CD4-positive, alpha-beta T cell treated with Interleukin-4 for 4 hours (primary cell): Measurements from ENCODE around the gene MAPK8IP2.
"Not testable (repeated sequence)": the region's sequence is repeated elsewhere in the genome, so short reads cannot be mapped to it uniquely, and the experiment has no call there.

Experiments used
- DNase-seq: peaks from one replicate; pipeline ENCODE4 v3.0.0-alpha.2; 2020

MAPK8IP2 gene

DNA sequence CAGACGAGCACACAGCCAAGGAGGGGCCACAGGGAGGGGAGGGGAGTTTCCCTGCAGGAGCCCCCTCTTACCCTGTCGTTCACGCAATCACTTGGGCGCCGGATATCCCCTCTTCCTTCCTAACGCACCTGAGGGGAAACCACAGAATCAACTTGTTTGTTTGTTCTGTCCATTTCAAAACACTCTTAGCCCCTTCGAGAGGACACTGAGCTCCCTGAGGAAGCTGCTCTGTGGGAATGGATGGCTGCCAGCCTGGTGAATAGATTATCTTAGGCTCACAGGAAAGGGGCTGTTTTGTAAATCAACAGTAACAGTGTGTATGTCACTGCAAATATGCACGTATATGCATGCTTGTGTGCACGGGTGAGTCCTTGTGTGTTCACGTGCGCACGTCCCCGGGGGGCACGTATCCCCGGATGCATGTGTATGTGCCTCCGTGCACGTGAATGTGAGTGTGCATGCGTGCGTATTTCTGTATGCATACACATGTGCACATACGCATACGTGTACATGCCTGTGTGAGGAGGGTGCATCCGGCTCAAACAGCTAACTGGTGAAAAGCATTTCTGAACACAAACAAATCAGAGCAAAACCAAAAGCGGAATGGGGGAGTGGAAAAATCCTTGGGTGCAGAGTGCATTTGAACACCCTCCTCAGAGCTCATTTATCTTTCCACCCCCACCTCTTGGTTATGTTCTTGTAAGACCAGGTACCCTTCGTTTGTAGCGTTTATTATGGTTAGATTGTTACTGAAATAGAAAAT lies 20.2 kb downstream of the MAPK8IP2 start:
- peak; percentile 59 for DNase-seq

DNA sequence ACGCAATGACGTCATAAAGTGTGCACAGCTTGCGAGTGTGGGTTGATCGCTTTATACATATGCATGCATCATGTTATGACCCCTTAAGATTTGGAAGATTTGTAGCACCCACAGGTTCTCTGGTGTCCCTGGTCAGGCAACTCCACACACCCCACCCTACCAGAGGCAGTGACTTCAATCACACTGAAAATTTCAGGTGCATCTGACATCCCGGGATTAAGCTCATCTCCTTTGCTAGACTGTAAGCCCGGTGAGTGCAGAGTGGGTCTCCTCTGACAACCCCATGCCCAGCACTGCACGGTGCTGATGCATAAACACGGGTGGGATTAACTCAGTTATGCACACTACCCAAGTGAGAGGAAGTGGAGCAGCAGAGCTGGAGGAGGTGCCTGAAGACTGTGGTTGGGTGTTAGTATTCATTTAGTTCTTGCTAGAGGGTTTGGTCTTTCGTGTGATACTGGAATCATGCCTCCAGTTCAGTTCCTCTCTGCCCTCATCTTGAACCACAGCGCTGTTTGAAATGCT lies 20.8 kb downstream of the MAPK8IP2 start:
- DNase-seq, result peak; percentile 66

DNA sequence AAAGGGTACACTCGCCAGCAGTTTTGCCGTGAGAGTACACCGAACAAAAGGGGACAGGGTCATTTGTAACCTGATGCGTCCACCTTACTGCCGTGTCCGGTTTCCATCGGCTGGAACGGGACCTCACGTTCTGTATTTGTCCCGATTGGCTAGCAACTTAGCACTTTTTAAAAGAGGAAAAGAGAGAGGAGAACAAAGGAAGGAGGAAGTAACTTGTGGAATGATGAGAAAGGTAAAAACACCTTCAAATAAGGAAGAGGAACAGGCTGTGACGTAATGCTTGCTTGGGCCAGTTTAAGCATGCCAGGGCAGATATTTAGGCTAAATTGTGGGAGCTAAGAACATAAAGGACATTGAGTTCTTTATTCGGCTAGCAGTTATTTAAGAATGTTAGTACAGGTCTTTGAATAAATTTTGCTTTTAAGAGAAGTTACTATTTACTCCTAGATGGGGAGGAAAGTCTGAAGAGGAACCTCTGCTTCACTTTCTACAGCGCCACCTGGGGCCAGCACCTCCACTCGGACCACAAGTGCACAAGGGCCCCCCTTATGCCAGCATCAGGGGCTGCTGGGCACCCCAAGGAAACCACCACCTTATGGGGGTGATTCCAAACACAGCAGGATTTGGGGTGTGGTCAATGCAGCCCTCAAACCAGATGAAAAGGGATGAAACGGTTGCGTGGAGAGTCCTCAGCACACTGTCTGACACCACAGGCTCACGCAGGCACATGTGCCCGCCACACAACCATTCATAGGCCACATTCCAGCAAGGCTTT lies 21.5 kb downstream of the MAPK8IP2 start:
- peak; percentile 33 for DNase-seq

DNA sequence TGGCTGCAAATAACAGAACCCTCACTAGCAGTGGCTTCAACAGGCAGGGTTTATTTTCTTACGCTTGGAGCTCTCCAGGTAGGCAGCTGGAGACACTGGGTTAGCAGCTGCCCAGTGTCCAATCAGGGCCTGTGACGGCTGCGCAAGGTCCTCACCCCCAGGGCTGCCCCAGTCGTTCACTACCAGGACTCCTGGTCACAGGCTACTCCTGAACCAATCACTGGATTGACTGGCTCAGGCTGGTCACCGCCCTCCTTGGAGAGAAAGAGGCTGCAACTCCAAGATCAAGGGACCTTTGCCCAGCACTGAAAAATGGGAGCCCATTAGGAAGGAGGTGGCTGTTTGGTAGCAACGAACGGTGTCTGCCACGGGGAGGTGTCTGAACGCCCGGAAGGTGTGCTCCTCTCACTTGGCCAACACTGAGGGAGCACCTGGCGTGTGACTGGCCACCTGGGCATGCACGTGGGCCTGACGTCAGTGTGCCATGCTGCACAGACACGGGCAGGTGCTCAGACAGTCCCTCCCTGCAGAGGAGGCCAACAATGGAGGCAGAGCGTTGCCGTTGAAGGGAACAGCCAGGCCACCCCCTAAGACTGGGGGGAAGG lies 22.2 kb downstream of the MAPK8IP2 start:
- DNase-seq, result no peak

DNA sequence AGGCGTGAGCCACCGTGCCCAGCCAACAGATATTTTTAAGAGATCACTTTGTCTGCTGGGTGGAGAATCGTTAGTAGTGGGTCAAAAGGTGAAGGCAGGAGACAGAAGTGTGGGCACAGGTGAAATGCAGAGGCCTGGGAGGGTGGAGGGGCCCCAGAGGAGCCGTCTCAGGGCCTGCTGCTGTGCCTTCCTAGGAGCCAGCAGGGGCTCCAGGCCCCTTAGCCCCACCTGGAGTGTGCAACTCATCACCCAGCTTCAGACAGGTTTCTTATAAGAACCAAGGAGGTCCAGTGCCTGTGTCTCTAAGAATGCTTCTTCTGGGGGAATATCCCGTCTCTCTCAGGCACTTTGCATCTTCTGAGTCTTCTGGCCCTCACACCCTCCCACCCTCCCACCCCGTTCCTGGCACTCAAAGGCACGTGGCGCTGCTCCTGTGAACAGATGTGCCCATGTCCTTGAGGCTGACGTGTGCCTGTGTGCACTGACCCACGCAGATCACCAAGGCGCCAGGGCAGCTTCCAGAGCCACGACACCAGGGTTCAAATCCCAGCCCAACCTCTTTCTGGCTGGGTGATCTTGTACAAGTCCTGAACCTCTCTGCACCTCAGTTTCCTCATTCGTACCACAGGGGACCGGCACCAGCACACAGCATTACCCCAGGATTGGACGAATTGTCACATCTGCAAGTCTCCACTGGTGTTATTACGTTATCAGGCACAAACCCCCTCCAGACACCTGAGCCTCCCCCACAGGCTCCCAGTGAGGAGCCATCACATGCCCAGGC lies 23.9 kb downstream of the MAPK8IP2 start:
- DNase-seq, result no peak

DNA sequence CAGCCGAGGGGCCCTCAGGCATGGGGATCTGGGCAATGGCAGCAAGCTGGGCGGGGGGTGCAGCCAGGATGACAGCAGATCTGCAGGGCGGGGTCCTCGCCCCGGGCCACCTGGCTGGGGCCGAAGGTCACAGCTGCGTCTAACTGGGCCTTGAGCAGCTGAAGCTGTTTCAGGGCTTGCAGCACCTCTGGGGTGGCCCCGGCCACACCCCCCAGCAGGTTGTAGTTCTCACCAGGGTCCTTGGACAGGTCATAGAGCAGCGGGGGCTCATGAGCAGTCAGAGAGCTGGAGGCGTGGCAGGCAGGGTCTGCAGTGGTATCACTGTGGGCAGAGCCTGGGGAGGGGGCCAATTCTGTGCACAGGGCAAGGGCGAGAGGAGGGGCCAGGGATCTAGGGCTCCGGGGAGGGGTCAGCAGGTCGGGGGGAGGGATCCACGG lies 24.6 kb downstream of the MAPK8IP2 start:
- DNase-seq, result no peak

DNA sequence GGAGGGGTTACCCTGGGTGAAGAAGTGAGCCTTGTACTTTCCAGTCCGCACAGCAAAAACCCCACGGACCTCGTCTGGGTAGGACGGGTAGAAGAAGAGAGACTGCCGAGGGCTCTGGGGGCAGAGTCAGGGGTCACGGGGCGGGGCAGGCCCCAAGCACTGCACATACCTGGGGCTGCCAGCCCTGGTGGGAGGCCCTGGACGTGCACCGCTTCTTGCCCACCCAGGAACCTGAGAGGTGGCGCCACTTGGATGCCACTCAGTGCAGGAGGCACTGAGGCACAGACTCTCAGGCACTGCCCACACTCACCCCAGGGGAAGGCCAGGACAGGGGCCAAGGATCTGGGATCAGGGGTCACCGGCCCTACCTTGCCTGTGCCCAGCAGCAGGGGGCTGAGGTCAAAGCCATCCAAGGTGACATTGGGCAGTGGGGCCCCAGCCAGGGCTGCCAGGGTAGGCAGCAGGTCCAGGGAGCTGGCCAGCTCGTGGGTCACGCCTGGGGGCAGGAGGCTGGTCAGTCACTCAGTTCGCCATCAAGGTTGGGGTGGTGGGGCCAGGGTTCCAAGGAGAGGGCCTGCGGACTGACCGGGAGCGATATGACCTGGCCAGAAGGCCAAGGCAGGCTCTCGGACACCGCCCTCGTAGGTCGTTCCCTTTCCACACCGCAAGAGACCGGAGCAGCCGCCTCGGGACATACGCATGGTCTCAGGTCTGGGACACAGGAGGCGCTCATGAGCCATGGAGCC lies 25.1 kb downstream of the MAPK8IP2 start:
- DNase-seq, result no peak

DNA sequence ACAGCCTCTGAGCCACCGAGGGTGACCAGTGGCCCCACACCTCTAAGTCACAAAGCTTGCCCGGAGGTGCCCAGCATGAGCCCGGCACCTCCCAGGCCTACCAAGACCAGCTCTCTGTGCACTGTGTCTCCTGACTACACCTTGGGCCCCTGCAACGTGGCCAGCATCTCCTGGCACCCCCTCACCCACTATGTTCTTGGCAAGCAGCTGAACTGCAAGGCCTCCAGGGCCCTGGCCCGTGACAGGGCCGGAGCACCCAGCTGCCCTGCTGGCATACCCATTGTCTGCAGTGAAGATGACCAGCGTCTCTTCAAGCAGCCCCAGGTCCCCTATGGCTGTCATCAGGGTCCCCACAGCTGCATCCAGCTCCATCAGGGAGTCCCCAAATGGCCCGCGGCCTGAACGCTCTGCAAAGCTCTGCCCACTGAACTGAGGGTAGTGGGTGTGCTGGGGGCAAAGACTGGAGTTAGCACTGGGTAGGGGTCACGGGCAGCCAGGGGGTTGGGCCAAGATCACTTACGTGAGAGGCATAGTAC lies 25.8 kb downstream of the MAPK8IP2 start:
- DNase-seq, result no peak

DNA sequence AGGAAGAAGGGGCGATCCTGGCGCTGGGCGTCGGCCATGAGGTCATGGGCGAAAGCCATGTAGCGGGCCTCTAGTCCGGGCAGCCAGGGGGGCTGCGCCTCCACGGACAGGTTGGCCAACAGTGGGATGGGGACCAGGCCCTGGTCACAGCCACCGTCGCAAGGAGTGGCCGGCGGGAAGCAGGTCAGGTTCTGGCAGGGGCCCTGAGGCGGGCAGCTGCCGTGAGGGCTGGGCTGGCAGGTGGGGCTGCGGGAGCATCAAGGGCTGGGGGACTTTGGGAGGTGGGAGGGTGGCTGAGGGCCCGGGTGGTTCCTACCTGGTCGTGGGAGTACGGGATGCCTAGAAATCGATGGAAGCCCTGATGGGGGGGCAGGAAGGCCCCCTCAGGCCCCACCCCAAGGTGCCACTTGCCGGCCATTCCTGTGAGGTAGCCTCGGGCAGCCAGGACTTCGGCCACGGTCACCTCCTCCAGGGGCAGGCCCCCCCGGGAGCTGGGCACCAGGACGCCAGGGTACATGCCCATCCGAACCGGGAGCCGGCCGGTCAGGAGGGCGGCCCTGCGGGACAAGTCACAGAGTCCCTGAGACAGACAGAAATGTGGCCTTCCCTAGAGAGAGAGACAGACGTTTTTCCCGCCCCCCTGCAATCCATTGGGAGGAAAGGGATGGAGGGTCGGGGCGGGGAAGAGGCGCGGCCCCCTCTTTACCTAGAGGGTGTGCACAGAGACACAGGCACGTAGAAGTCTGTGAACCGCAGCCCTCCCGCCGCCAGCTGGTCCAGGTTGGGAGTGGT lies 26.5 kb downstream of the MAPK8IP2 start:
- no peak for DNase-seq

DNA sequence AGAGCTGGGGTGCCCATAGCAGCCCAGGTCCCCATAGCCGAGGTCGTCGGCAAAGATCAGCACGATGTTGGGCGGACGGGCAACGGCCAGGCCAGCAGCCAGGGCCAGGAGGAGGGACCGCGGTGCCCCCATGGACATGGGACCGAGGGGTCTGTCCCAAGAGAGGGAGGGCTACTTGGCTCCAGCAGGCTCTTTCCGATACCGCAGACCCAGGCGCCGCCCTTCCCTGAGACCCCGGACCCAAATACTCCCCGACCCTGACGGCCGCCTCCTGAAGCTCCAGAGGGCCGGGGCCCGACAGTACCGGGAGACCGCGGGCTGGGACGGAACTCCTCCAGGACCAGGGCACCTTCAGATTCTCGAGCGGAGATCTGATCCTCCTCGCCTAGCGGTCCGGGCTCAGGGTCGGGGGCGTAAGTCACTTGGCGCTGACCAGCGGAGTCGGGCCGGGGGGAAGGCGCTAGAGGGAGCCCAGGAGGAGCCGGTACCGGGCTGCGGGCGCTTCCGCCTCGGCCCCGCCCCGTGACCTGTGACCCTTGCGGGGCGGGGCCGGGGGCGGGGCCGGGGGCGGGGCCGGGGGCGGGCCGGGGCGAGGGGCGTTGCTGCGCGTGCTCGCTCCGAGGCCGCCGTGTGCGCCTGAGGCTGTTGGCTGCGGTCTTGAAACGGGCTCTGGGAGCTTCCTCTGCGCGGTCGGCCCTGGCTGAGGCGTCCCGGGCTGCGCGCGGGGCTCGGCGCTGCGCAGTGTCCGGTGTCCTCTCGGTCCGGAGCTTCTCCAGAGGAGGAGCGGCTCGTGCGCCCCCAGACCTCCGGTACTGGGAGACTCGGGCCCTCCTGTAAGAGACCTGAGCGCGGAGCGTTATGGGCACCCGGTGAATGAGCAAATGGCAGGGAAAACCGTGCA lies 27.3 kb downstream of the MAPK8IP2 start, which contains the start of gene ARSA:
Gene ARSA (minus strand): TSS at position 511 of the 901 bp plus-strand sequence. CDS start 373 bp downstream, at position 138.
- peak; percentile 73 for DNase-seq

DNA sequence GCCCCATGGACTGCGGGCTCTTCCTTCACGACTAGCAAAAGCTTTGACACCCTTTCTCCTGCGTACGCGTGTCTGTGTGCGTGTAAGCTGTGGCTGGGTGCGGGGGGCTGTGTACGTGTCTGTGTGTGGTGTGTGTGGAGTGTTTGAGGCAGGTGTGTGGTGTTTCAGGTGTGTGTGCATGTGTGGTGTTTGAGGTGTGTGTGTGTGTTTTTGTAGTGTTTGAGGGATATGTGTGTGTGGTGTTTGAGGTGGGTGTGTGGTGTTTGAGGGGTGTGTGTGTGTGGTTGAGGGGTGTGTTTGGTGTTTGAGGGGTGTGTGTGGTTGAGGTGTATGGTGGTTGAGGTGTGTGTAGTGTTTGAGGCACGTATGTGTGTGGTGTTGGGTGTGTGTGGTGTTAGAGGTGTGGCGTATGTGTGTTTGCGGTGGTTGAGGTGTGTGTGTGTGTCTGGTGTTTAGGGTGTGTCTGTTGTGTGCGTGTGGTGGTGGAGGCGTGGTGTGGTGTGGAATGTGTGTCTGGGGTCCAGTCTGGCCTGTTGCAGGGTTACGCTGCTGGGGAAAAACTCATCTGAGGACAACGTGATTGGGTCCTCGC lies 28.0 kb downstream of the MAPK8IP2 start:
- DNase-seq, result peak; percentile 68

DNA sequence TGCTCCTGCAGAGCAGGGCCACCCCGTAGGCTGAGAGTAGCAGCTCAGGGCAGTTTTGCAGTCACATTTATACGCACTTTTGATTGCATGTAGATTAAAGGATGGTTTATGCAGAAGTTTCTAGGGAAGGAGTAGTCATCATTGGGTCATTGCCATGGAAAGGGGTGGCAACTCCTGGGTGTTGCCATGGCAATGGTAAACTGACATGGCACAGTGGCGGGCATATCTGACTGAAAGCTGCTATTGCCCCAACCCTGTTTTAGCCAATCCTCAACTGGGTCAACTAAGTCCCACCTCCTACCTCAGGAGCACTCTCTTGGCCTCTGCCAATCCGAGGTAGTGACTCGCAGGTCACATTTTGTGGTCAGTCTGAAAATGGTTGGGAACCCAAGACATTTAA lies 29.8 kb downstream of the MAPK8IP2 start:
- DNase-seq, result no peak

DNA sequence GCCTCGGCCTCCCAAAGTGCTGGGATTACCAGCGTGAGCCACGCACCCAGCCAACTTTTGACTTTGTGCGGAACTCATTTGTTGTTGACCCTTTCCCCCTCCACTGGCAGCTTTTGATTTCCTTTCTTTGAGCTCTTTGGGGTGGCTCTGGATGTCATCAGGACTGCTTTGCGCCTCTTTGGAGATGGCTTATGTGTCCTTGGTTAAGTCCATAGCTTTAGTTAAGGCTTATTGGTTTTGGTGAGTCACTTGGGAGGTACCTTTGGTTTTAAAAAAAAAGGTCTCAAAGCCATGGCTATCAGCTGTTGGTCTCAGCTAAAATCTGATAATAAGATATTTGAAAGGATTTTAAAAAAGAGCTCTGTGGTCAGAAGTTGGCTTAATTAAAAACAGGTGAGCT lies 32.5 kb downstream of the MAPK8IP2 start:
- no peak for DNase-seq

DNA sequence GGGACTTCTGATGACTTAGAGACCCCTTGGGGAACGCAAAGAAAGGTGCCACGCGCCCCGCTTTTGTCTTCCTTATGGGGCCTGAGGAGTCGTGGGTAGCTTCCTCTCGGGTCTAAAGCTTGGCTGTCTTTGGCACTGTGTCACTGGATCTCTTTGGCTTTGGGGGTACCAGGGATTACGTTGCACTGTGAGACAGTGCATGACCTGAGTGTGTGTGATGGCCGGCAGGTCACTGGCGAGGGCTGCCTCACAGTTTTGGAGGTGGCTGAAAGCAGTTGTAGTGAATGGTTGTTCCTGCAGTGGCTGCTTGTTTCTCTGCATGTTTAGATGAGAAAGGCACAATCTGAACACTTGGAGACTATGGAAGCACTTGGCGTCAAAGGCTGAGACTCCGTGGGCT lies 33.2 kb downstream of the MAPK8IP2 start:
- no peak for DNase-seq

DNA sequence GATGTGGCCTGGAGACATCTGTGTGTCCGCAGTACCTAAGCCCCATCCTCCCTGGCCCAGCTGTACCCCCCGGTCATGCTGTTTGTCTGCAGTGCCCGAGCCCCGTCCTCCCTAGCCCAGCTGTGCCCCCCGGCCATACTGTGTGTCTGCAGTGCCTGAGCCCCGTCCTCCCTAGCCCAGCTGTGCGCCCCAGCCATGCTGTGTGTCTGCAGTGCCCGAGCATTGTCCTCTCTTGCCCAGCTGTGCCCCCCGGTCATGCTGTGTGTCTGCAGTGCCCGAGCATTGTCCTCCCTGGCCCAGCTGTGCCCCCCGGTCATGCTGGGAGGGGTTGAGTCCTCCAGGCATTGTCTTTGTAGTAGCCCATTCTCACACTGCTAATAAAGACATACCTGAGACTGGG lies 35.0 kb downstream of the MAPK8IP2 start:
- DNase-seq, result no peak

DNA sequence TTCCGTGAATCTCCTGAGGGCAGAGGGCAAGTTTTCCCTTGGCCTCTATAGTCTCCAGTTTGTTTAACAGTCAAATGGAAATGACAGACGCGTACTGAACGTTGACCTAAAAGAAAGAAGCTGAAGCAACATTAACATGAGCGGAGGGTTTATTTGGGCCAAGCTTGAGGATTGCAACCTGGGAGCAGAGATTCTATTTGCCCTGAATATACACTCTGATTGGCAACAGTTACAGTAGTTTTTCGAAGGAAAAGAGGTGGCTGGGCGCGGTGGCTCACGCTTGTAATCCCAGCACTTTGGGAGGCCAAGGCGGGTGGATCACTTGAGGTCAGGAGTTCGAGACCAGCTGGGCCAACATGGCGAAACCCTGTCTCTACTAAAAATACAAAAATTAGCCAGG lies 39.7 kb downstream of the MAPK8IP2 start:
- not testable (repeated sequence) for DNase-seq

DNA sequence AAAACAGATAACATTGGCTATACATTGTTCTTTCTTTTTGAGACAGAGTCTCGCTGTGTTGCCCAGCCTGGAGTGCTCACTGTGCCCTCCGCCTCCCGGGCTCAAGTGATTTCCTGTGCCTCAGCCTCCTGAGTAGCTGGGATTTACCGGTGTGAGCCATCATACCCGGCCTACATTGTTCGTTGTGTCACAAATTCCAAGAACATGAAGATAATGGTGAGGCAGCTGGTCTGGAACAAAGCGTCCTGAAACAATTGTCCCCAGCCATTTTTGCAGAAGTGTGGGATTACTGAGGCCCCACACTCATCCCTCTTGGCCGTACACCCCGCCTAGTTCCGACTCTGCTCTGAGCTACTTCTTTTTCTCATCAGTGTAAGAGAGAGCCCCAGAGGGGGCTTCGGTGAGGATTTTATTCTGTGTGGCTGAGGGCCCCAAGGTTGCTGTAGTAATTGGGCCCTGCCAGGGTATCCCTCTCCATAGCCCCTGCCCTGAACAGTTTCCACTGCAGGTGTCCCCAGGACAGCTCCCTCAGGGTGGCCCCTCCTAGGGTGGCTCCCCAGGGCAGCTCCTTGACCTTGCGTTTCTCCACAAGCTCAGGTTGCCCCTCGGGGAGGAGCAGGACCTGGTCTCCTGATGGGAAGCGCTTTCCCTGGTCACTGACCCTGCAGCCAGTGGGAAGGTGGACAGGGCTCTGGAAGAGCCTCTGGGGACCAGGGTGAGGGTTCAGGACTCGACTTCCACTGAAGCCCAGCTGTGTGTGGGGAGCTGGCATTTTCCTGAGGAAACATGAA lies 40.5 kb downstream of the MAPK8IP2 start:
- no peak for DNase-seq
